NB4 (cell line): ENCODE data around the gene THOC3.
"Not testable (repeated sequence)": the region's sequence is repeated elsewhere in the genome, so short reads cannot be mapped to it uniquely, and the experiment has no call there.

Experiments used
- CTCF ChIP-seq: IDR thresholded peaks from one replicate; pipeline ENCODE4 v1.5.1; 2012; ENCODE audit warnings: low read depth, low read length
- MAX ChIP-seq: IDR thresholded peaks from 2 replicates; pipeline ENCODE4 v1.6.1; 2011; ENCODE audit warnings: low read depth, low read length
- POLR2A ChIP-seq: IDR thresholded peaks from 2 replicates; pipeline ENCODE4 v1.6.1; 2011; ENCODE audit warnings: mild to moderate bottlenecking; ENCODE audit not compliant: insufficient read length; ENCODE audit errors: extremely low read depth

GRCh38 chr5:175995506-175995905, 27.4 kb upstream of the THOC3 start:
- not testable (repeated sequence) for TF ChIP-seq CTCF, POLR2A, MAX
